HG02642 (cell line): ENCODE data around the gene GRM2.

Source experiments
- ATAC-seq: cut with Tn5 transposase; IDR thresholded peaks from one replicate; pipeline ENCODE4 v1.9.1; 2021; ENCODE audit warnings: mild to moderate bottlenecking; ENCODE audit not compliant: unreplicated experiment, poor library complexity

GRM2 gene

GRCh38 chr3:51706788-51707731 is at the start of gene GRM2:
Gene GRM2 (plus strand): TSS chr3:51707068. CDS start chr3:51708984, 1,916 bp downstream.
- no peak for ATAC-seq

DNA sequence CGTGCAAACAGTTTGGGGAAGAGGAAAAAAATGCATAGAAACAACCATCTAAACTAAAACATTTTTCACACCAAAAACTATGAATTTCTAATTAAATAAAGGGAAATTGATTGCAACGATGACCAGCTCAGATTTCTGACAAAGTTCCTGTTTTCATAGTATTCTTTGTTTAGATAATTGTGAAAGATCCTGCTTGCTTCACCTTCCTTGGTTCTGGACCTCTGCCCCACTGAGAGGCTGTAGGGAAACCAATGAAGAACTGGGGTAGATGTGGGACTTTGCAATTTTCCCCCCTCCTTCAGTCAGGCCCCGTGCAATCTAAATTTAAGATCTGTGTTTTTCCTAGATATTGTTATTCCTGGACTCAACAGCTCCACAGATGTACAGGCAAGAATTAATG is 49.6 kb upstream of the GRM2 start:
- no peak for ATAC-seq

DNA sequence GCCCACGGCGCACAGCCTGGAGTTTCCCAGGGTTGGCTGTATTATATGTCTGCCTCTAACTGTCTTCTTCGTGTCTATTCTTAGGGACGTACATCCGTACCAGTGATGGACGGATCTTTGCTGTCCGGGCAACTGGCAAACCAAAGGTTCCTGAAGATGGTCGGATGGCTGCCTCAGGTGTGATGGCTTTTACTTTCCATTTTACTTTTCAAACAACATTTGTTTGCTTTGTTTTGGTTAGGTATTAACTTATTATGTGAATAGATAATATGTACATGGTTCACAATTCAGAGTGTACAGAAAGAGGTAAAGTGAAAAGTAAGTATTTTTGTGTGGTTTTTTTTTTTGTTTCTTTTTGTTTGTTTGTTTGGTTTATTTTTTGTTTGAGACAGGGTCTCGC is 46.9 kb upstream of the GRM2 start:
- no peak for ATAC-seq

DNA sequence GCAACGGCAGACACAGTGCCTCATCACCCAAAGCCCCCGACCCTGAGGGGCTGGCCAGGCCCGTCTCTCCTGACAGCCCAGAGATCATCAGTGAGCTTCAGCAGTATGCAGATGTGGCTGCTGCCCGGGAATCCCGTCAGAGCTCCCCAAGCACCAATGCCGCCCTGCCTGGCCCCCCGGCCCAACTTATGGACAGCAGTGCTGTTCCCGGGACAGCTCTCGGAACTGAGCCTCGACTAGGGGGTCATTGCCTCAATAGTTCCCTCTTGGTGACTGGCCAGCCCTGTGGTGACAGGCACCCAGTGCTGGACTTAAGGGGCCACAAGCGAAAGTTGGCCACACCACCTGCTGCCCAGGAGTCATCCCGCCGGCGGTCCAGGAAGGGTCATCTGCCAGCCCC is 44.4 kb upstream of the GRM2 start:
- ATAC-seq: no peak

DNA sequence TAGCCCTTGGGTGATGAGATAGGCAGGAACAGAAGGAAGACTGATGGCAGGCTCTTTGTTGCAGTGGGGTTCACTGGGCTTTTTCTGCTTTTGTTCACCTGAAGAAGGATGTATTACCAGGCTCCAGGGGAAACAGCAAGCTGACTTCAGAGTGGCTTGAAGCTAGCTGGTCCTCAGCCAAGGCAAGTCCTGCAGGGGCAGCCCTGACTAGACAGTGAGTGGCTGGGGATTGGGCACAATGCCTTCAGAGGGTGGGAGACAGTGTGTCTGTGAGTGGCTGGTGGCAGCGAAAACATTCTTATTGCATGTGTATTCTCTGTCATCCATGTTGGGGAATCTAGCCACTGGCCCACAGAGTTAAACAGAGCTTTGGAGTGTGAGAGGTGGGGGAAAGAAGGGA is 38.1 kb upstream of the GRM2 start:
- no peak for ATAC-seq

DNA sequence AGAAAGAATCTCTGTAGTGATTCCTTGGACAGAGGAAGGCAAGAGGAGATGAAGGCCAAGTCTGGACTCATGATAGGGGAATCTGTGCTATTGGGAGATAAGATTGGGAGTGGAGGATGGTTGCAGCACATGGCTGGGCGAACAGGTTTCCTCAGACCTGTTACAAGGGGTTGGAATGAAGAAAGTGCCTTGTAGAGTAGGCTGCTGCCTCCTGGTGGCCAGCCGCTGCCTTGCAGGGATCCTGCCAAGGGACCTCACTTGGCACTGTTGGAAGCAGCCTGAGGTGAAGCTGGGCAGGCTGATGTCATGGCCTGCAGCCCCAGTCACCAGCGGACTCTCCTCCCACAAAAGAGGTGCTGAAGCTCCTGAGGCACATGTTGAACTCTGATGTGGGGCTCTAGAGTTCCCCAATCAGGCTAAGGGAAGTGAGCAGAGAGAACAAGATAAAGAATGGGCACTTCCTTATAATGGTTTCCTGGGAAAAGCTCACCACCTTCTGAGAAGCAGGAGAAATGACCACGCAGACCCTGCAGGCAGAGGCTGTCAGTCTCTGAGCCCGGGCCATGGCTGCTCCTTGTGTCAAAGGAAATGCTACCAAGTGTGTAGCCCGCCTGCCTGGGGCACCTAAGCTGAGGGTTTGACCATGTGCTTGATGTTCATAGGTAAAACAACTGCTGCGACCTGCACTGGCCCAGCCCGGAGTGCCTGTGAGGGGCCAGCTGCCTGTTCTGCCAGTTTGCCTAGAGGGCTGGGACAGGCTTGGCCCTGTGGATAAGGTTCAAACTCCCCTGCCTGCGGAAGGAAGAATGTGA is 37.4 kb upstream of the GRM2 start:
- ATAC-seq: no peak

GRCh38 chr3:51670053-51670822 is 36.6 kb upstream of the GRM2 start:
- no peak for ATAC-seq

DNA sequence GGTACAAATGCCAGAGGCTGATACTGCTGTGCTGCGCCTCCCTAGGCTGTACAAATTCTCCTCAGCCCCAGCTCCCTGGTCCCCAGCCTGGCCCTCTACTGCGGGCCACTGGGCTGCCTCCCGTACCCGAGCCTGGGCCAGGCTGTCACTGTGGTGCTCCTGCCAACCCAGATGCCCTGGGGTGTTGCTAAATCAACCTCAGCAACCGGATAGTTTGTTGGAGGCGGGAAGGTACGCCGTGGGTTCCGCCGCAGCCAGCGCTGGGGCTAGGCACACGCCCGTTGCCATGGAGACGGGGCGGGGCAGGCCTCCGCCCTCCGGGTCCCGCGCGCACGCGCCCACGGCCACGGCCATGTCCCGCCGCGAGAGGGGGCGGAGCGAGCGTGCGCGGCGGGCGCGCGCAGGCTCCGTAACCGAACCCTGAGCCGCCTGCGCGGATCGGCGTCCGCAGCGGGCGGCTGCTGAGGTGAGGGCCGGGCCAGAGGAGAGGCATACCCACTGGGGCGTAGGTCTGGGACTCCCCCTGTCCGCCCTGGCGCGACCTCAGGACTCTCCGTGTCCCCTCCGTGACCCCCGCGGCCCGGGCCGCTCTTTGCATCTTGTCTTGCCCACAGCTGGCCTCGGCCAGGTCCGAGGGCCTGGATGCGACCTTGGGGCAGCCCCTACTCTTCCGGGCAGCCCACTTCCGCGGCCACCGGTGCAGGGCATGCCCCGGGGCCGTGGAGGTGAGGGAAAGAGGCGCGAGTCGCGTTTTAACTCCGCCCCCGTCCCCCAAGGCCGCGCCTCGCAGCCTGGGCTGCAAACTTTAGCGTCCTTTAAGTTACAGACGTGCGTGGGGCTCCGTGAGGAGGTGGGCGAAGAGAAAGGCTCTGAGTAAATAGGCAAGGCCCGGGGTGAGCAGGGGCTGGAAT is 35.8 kb upstream of the GRM2 start, which contains the start of gene TEX264:
TSS of gene TEX264 (plus strand) at position 430 of the 911 bp plus-strand sequence. CDS start 3,053 bp downstream, outside the sequence.
- ATAC-seq: peak; percentile 85

- ATAC-seq: peak; percentile 41
Measured at GRCh38 chr3:51671734-51672475, 35.0 kb upstream of the GRM2 start.

DNA sequence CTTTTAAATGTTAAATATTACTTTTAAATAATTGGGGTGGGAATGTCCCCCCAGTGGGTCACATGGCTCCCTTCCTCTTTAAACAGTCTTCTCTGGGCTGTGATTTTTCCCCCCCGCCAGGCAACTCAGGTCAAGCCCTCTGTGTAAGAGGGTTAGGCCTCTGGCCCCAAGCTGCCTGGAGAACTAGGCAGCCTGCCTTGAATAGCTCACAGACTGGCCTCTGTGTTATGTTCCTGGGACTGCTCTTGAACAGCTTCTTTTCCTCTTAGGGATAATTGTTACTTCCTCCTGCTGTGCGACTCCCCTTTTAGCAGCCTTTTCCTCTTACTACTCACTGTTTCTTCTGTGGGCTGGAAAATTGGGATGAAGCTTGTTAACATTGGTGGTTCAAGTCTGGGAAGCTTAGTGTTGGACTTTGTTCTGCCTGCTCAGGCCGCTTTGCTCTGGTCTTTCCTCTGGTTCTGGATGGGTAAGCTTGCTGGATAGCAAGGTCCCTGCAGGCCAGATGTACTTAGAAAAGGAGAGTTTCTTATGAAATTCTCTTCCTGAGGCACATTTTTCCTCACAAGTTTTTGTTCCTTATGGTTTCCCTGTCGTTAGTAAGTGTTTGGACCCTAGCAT is 33.6 kb upstream of the GRM2 start:
- ATAC-seq: no peak

- no peak for ATAC-seq
Measured at GRCh38 chr3:51673802-51674654, 32.8 kb upstream of the GRM2 start.

- no peak for ATAC-seq
Measured at GRCh38 chr3:51675201-51675611, 31.7 kb upstream of the GRM2 start.

- ATAC-seq: no peak
Measured at GRCh38 chr3:51676102-51676640, 30.7 kb upstream of the GRM2 start.

DNA sequence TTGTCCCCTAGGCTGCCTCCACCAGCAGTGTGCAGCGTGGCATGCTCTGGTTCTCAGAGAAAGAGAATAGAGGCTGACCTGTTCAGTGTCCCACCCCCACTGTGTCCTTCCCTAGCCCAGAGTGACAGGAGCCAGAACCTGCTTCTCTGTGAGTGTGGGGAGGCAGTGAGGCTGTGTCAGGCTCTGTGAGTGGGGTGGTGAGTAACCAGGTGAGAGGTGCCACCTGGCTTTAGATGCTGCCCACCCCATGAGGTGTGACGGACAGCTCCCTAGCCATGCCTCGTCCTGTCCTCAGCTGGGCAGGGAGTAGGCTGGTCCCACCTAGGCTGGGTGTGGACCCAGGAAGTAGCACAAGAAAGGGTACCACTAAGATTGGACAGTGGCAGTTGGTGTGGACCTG is 29.5 kb upstream of the GRM2 start:
- ATAC-seq: no peak

DNA sequence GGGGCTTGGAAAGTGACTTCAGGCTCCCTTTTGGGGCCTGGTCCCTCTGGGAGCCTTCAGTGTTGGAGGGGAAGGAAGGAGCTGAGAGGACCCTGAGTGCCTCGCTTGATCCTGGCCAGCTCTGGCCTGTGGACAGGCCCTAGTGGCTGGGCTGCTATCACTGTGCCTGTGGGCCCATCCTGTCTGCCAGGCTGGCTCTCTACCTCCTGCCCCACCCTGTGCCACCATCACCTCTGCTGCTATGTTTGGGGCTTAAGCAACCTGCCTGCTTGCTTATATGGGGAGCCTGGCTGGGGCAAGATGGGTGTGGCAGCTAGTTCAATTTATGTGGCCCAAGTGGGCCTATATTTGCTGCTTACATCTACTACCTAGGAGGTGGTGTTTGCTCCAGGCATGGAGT is 28.7 kb upstream of the GRM2 start:
- ATAC-seq: no peak

GRCh38 chr3:51678641-51679040 is 28.2 kb upstream of the GRM2 start:
- ATAC-seq: no peak

DNA sequence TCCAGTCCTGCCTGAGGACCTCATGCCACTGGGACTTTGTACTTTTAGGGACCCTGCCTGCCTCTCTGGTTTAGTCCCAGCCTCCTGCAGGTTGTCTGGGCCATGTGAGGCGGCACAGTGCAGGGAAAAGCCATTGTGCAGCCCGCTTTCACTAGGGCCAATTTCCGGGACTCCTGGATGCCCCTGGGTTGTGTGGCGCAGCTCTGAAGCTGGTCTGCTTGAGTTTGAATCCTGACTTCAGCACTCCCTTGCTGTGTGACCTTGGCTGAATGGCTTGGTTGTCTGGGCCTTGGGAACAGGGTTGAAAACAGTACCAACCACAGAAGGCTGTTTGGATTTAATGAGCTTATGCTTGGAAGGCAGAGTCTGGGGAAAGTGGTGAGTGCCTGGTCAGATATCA is 27.6 kb upstream of the GRM2 start:
- no peak for ATAC-seq
